IMR-90 (cell line): ENCODE data around the gene SLC6A3. TPM values are rescaled to one million over a fixed set of nuclear protein-coding genes. Genes with fewer than 3 reads are reported as not detected.

Experiments
- ATAC-seq: fragments of 200-7000 bp; cut with Tn5 transposase; 2 replicates; pipeline ENCODE4 v1.9.1; 2020; ENCODE audit warnings: low read depth, mild to moderate bottlenecking, moderate library complexity
- BruUV-seq: library from RNA; stranded (reverse); fragments of 400-500 nt; replicated peaks from 2 replicates; lab custom pipeline; 2021; lab: Mats Ljungman, UMichigan
- CTCF ChIA-PET: fragments of 300-600 bp; formaldehyde crosslinking; extraction: SDS; loops from one replicate; lab custom pipeline; 2021; ENCODE audit warnings: antibody characterized with exemption; lab: Yijun Ruan, JAX
- POLR2A ChIA-PET: fragments of 300-600 bp; sonication (Branson Sonifier 250); formaldehyde crosslinking; loops from one replicate; lab custom pipeline; 2022; ENCODE audit warnings: antibody characterized with exemption; ENCODE audit not compliant: unreplicated experiment; lab: Charles Lee
- DNase-seq: peaks from one replicate; pipeline ENCODE4 v3.0.0; 2013
- H2AFZ ChIP-seq: replicated peaks from 2 replicates; pipeline ENCODE3; 2013; ENCODE audit warnings: low read length, mild to moderate bottlenecking; ENCODE audit not compliant: poor library complexity
- H2AK5ac ChIP-seq: 2 replicates; pipeline ENCODE4 v1.6.1; 2013; ENCODE audit warnings: low read depth, low read length, inconsistent platforms
- H2AK9ac ChIP-seq: replicated peaks from 2 replicates; pipeline ENCODE3; 2013; ENCODE audit warnings: mild to moderate bottlenecking, low read depth, low read length, moderate library complexity; ENCODE audit not compliant: poor library complexity
- H2BK120ac ChIP-seq: 2 replicates; pipeline ENCODE4 v1.6.1; 2013; ENCODE audit warnings: low read depth, low read length, inconsistent platforms
- H2BK15ac ChIP-seq: 3 replicates; pipeline ENCODE4 v1.6.1; 2013; ENCODE audit warnings: low read depth, low read length, inconsistent platforms
- H2BK20ac ChIP-seq: 2 replicates; pipeline ENCODE4 v1.6.1; 2013; ENCODE audit warnings: low read depth, mild to moderate bottlenecking, inconsistent platforms, low read length, moderate library complexity
- H2BK5ac ChIP-seq: 2 replicates; pipeline ENCODE4 v1.6.1; 2013; ENCODE audit warnings: mild to moderate bottlenecking, low read depth, low read length, inconsistent platforms; ENCODE audit not compliant: poor library complexity, severe bottlenecking
- H3K14ac ChIP-seq: replicated peaks from 2 replicates; pipeline ENCODE4 v1.6.1; 2013; ENCODE audit warnings: low read depth, low read length, inconsistent platforms
- H3K18ac ChIP-seq: 2 replicates; pipeline ENCODE4 v1.6.1; 2013; ENCODE audit warnings: low read depth, low read length, control low read depth
- H3K23ac ChIP-seq: 2 replicates; pipeline ENCODE4 v1.6.1; 2013; ENCODE audit warnings: low read depth, low read length, inconsistent platforms
- H3K27ac ChIP-seq: 2 replicates; pipeline ENCODE4 v1.5.1; 2013; ENCODE audit warnings: mild to moderate bottlenecking, control low read depth, low read length; ENCODE audit not compliant: insufficient read depth
- H3K27me3 ChIP-seq: 2 replicates; pipeline ENCODE4 v1.6.1; 2013; ENCODE audit warnings: low read length; ENCODE audit not compliant: control insufficient read depth, insufficient read depth
- H3K36me3 ChIP-seq: 2 replicates; pipeline ENCODE4 v1.6.1; 2013; ENCODE audit warnings: low read length, mixed read lengths; ENCODE audit not compliant: control insufficient read depth, insufficient read depth
- H3K4ac ChIP-seq: 2 replicates; pipeline ENCODE4 v1.6.1; 2013; ENCODE audit warnings: low read depth, low read length, inconsistent platforms
- H3K4me1 ChIP-seq: 2 replicates; pipeline ENCODE4 v1.6.1; 2013; ENCODE audit warnings: low read length, mixed read lengths; ENCODE audit not compliant: control insufficient read depth, insufficient read depth
- H3K4me2 ChIP-seq: 2 replicates; pipeline ENCODE4 v1.6.1; 2013; ENCODE audit warnings: low read depth, mild to moderate bottlenecking, control low read depth, low read length, moderate library complexity
- H3K4me3 ChIP-seq: 2 replicates; pipeline ENCODE4 v1.5.1; 2013; ENCODE audit warnings: low read depth, mild to moderate bottlenecking, control low read depth, low read length, moderate library complexity; ENCODE audit not compliant: insufficient read depth
- H3K56ac ChIP-seq: 2 replicates; pipeline ENCODE4 v1.6.1; 2013; ENCODE audit warnings: low read length, inconsistent platforms; ENCODE audit not compliant: insufficient read depth; ENCODE audit errors: extremely low read depth
- H3K79me1 ChIP-seq, 2 experiments: 2 replicates each; pipeline ENCODE4 v1.6.1; 2013; ENCODE audit warnings: low read length in 2 of 2, inconsistent platforms in 1 of 2, low read depth in 1 of 2
- H3K9ac ChIP-seq: 2 replicates; pipeline ENCODE4 v1.6.1; 2013; ENCODE audit warnings: low read depth, low read length, control low read depth
- H3K9me1 ChIP-seq: 2 replicates; pipeline ENCODE4 v1.6.1; 2013; ENCODE audit warnings: low read length, inconsistent platforms; ENCODE audit not compliant: insufficient read depth
- H3K9me3 ChIP-seq: 2 replicates; pipeline ENCODE4 v1.6.1; 2013; ENCODE audit warnings: low read length; ENCODE audit not compliant: control insufficient read depth, insufficient read depth
- H4K20me1 ChIP-seq: 2 replicates; pipeline ENCODE4 v1.6.1; 2013; ENCODE audit warnings: low read length, inconsistent platforms; ENCODE audit not compliant: insufficient read depth
- H4K5ac ChIP-seq: 2 replicates; pipeline ENCODE4 v1.6.1; 2013; ENCODE audit warnings: mild to moderate bottlenecking, low read depth, low read length, control low read depth
- H4K8ac ChIP-seq, 2 experiments: 2 replicates each; pipeline ENCODE4 v1.6.1; 2013; ENCODE audit warnings: low read depth in 2 of 2, low read length in 2 of 2, control low read depth in 1 of 2, inconsistent platforms in 1 of 2
- H4K91ac ChIP-seq: 2 replicates; pipeline ENCODE4 v1.6.1; 2013; ENCODE audit warnings: low read depth, low read length, inconsistent platforms; ENCODE audit not compliant: insufficient read depth
- BHLHE40 ChIP-seq: fragments of 150-350 bp; IDR thresholded peaks from 2 replicates; pipeline ENCODE4 v1.6.1; 2016; ENCODE audit warnings: mild to moderate bottlenecking, low read depth, low read length
- CEBPB ChIP-seq: IDR thresholded peaks from 2 replicates; pipeline ENCODE4 v1.6.1; 2012; ENCODE audit warnings: low read depth, low read length, improper control_type of control experiment
- CHD1 ChIP-seq: IDR thresholded peaks from 2 replicates; pipeline ENCODE4 v1.6.1; 2012; ENCODE audit warnings: low read depth, low read length, improper control_type of control experiment
- FOS ChIP-seq: fragments of 150-350 bp; IDR thresholded peaks from 2 replicates; pipeline ENCODE4 v1.6.1; 2016; ENCODE audit warnings: low read depth, low read length
- MAFK ChIP-seq: IDR thresholded peaks from 2 replicates; pipeline ENCODE4 v1.6.1; 2012; ENCODE audit warnings: low read depth, low read length, improper control_type of control experiment
- MAZ ChIP-seq: IDR thresholded peaks from 2 replicates; pipeline ENCODE4 v1.6.1; 2012; ENCODE audit warnings: low read depth, mild to moderate bottlenecking, low read length, improper control_type of control experiment, moderate library complexity, borderline replicate concordance
- MXI1 ChIP-seq: IDR thresholded peaks from 2 replicates; pipeline ENCODE4 v1.6.1; 2012; ENCODE audit warnings: low read depth, mild to moderate bottlenecking, low read length, moderate library complexity, borderline replicate concordance
- NFE2L2 ChIP-seq: fragments of 150-350 bp; IDR thresholded peaks from 2 replicates; pipeline ENCODE4 v1.6.1; 2016; ENCODE audit warnings: low read depth, mild to moderate bottlenecking, low read length
- POLR2A ChIP-seq: IDR thresholded peaks from 2 replicates; pipeline ENCODE4 v1.6.1; 2012; ENCODE audit warnings: mild to moderate bottlenecking, low read depth, low read length
- RAD21 ChIP-seq: IDR thresholded peaks from 2 replicates; pipeline ENCODE4 v1.6.1; 2012; ENCODE audit warnings: low read length, improper control_type of control experiment
- RCOR1 ChIP-seq: IDR thresholded peaks from 2 replicates; pipeline ENCODE4 v1.6.1; 2012; ENCODE audit warnings: mild to moderate bottlenecking, low read length, improper control_type of control experiment; ENCODE audit not compliant: insufficient replicate concordance
- RFX5 ChIP-seq: IDR thresholded peaks from 2 replicates; pipeline ENCODE4 v1.8.0; 2012; ENCODE audit warnings: low read depth, mild to moderate bottlenecking, low read length, moderate library complexity
- SMC3 ChIP-seq: fragments of 150-350 bp; IDR thresholded peaks from 2 replicates; pipeline ENCODE4 v1.6.1; 2016; ENCODE audit warnings: low read depth, mild to moderate bottlenecking, antibody characterized with exemption, low read length, moderate library complexity
- WGBS, 2 experiments: methylation state at CpG; one replicate each; pipeline versions ENCODE4 v1.1.5 to v1.1.7; 2013; ENCODE audit warnings: missing lambda C conversion rate in 2 of 2; ENCODE audit not compliant: insufficient read length in 1 of 2; ENCODE audit errors: extremely low coverage in 2 of 2; 5-methylcytosine and 5-hydroxymethylcytosine counted together
- dilution Hi-C: fragments of 300-500 bp; cut with HindIII; formaldehyde crosslinking; loops from one replicate; pipeline ENCODE4 v1.14.3; 2018; ENCODE audit warnings: low sequenced_read_pairs; ENCODE audit not compliant: unreplicated experiment
- in situ Hi-C: fragments of 300-500 bp; cut with MboI; formaldehyde crosslinking; loops from 3 replicates; pipeline ENCODE4 v1.14.3; 2019; ENCODE audit warnings: low sequenced_read_pairs, inconsistent platforms, mixed read lengths
- intact Hi-C: fragments of 100-400 bp; cut with micrococcal nuclease; formaldehyde crosslinking; loops from 2 replicates; pipeline ENCODE4 v1.10.0; 2022
- polyA plus RNA-seq, 3 experiments: library from polyadenylated mRNA; depleted of rRNA; stranded (reverse); fragments of >200 nt; gene quantifications; 2 replicates each; pipeline ENCODE4 v1.2.3, GENCODE V29; 2012; ENCODE audit warnings: low replicate concordance in 1 of 3
- total RNA-seq: library from RNA; depleted of rRNA; stranded (reverse); fragments of >200 nt; gene quantifications from 2 replicates; pipeline ENCODE4 v1.2.3, GENCODE V29; 2012
- TF ChIP-seq, protein P1 (sequence below): conservative IDR thresholded peaks from 2 replicates; pipeline ENCODE4 v1.5.1; 2012; ENCODE audit warnings: mild to moderate bottlenecking, low read depth, low read length, improper control_type of control experiment
- TF ChIP-seq, protein P2 (sequence below): fragments of 150-350 bp; IDR thresholded peaks from 2 replicates; pipeline ENCODE4 v1.6.1; 2017; ENCODE audit warnings: mild to moderate bottlenecking, antibody characterized with exemption, low read length, low read depth
- TF ChIP-seq, protein P3 (sequence below): fragments of 150-350 bp; IDR thresholded peaks from 2 replicates; pipeline ENCODE4 v1.6.1; 2016; ENCODE audit warnings: low read depth, mild to moderate bottlenecking, low read length, moderate library complexity, borderline replicate concordance

Gene SLC6A3
- total and polyA plus RNA-seq, 2 of the 4 experiments (the other 2 are of a cell fraction) = not detected

DNA sequence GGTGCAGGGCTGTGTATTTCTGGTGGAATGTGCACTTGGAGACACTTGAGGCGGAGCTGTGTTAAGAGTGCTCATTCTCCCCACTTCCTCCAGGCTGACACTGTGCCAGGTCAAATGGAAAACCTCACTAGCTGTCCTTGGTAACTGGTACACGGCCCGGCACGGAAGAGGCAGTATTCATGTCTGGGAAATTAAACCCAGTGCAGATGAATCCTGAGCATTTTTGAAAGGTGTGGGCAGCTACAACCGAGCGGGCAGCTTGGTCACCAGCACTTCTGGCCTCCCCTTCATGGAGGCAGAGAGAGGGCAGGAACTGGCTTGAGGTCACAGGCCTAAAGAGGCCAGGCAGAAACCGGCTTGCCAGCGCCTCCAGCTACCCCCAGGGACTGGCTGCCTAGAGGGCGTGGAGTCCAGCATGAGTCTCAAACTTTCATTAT is 101.9 kb downstream of the SLC6A3 start:
- no peak overlapping the region for H4K5ac ChIP-seq
- H4K8ac ChIP-seq = no peak overlapping the region
- no peak overlapping the region for H2BK20ac ChIP-seq
- dilution Hi-C loops = no loop called here
- H3K4ac ChIP-seq = no peak overlapping the region
- no peaks in the 10 kb centered on the region for H3K9me1 ChIP-seq
- H3K4me2 ChIP-seq = no peak overlapping the region
- no peak for ATAC-seq
- TF ChIP-seq NFE2L2 = no peak
- no peak for TF ChIP-seq FOS
- no peak for TF ChIP-seq RCOR1
- TF ChIP-seq, protein P1, sequence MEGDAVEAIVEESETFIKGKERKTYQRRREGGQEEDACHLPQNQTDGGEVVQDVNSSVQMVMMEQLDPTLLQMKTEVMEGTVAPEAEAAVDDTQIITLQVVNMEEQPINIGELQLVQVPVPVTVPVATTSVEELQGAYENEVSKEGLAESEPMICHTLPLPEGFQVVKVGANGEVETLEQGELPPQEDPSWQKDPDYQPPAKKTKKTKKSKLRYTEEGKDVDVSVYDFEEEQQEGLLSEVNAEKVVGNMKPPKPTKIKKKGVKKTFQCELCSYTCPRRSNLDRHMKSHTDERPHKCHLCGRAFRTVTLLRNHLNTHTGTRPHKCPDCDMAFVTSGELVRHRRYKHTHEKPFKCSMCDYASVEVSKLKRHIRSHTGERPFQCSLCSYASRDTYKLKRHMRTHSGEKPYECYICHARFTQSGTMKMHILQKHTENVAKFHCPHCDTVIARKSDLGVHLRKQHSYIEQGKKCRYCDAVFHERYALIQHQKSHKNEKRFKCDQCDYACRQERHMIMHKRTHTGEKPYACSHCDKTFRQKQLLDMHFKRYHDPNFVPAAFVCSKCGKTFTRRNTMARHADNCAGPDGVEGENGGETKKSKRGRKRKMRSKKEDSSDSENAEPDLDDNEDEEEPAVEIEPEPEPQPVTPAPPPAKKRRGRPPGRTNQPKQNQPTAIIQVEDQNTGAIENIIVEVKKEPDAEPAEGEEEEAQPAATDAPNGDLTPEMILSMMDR = no peak
- TF ChIP-seq POLR2A = no peak
- no peak for TF ChIP-seq RAD21
- TF ChIP-seq RFX5 = no peak
- TF ChIP-seq MXI1 = no peak
- TF ChIP-seq BHLHE40 = no peak
- TF ChIP-seq, protein P2, sequence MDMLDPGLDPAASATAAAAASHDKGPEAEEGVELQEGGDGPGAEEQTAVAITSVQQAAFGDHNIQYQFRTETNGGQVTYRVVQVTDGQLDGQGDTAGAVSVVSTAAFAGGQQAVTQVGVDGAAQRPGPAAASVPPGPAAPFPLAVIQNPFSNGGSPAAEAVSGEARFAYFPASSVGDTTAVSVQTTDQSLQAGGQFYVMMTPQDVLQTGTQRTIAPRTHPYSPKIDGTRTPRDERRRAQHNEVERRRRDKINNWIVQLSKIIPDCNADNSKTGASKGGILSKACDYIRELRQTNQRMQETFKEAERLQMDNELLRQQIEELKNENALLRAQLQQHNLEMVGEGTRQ = no peak
- TF ChIP-seq, protein P3, sequence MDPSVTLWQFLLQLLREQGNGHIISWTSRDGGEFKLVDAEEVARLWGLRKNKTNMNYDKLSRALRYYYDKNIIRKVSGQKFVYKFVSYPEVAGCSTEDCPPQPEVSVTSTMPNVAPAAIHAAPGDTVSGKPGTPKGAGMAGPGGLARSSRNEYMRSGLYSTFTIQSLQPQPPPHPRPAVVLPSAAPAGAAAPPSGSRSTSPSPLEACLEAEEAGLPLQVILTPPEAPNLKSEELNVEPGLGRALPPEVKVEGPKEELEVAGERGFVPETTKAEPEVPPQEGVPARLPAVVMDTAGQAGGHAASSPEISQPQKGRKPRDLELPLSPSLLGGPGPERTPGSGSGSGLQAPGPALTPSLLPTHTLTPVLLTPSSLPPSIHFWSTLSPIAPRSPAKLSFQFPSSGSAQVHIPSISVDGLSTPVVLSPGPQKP = no peak
- no peak for TF ChIP-seq CEBPB
- TF ChIP-seq MAFK = no peak
- TF ChIP-seq MAZ = no peak
- no peak for TF ChIP-seq SMC3
- no peak for TF ChIP-seq CHD1
- H2BK15ac ChIP-seq = no peak overlapping the region
- ChIA-PET POLR2A (no interaction called here), CTCF (no interaction called here)
- in situ Hi-C loops = no loop called here
- H3K36me3 ChIP-seq = peaks cover 27% of the 10 kb centered on the region
- no peaks in the 10 kb centered on the region for H4K20me1 ChIP-seq
- no peak overlapping the region for H2BK5ac ChIP-seq
- H3K9me3 ChIP-seq = no peaks in the 10 kb centered on the region
- no peak overlapping the region for H3K4me3 ChIP-seq
- no CpG with 5 or more reads among the region's 9 CpGs for WGBS, 2 experiments
- no peak overlapping the region for H2AFZ ChIP-seq
- no peak overlapping the region for H3K14ac ChIP-seq
- no peak for DNase-seq
- H3K4me1 ChIP-seq = peaks cover 8% of the 10 kb centered on the region; the same call in 1 of the 2 replicates
- no peaks in the 10 kb centered on the region for H3K27me3 ChIP-seq
- no peak overlapping the region for H4K91ac ChIP-seq
- H3K18ac ChIP-seq = no peak overlapping the region
- no peak overlapping the region for H3K9ac ChIP-seq
- H2BK120ac ChIP-seq = no peak overlapping the region
- no TSS peak for BruUV-seq
- no peak overlapping the region for H2AK5ac ChIP-seq
- H3K79me1 ChIP-seq = peaks cover 13 to 29% of the 10 kb centered on the region in 2 experiments
- intact Hi-C loops = no loop called here
- H3K23ac ChIP-seq = no peak overlapping the region
- H3K56ac ChIP-seq = no peak overlapping the region
- H2AK9ac ChIP-seq = no peak overlapping the region
- H3K27ac ChIP-seq = no peak overlapping the region
